NCI-H2029 treated with DMSO at 0.1 percent for 48 hours (cell line): ENCODE measurements around the gene BICD1.
A peak's percentile ranks its signal among the peaks of the same experiment; 100 is the strongest.

Experiments used
- DNase-seq: peaks from one replicate; lab custom pipeline; 2025; lab: John Stamatoyannopoulos, UW

The BICD1 gene

GRCh38 chr12:32344047-32344446 lies 237.4 kb downstream of the BICD1 start:
- DNase-seq = no peak

GRCh38 chr12:32353540-32353939 lies 246.9 kb downstream of the BICD1 start:
- no peak for DNase-seq

GRCh38 chr12:32357601-32358249 lies 251.1 kb downstream of the BICD1 start:
- no peak for DNase-seq

- no peak for DNase-seq
Measured at GRCh38 chr12:32360956-32361355, 254.3 kb downstream of the BICD1 start.

GRCh38 chr12:32362892-32363291 lies 256.2 kb downstream of the BICD1 start:
- DNase-seq = no peak

GRCh38 chr12:32365473-32366064 lies 258.9 kb downstream of the BICD1 start:
- peak; percentile 78 for DNase-seq

GRCh38 chr12:32366714-32367113 lies 260.1 kb downstream of the BICD1 start:
- no peak for DNase-seq

- DNase-seq = no peak
Measured at GRCh38 chr12:32367381-32367780, 260.7 kb downstream of the BICD1 start.

- no peak for DNase-seq
Measured at GRCh38 chr12:32369202-32369601, 262.6 kb downstream of the BICD1 start.

GRCh38 chr12:32377344-32378055 lies 270.9 kb downstream of the BICD1 start:
- no peak for DNase-seq

GRCh38 chr12:32379213-32379612 lies 272.6 kb downstream of the BICD1 start:
- DNase-seq = no peak

- no peak for DNase-seq
Measured at GRCh38 chr12:32379667-32380066, 273.0 kb downstream of the BICD1 start.

GRCh38 chr12:32382226-32382625 lies 275.6 kb downstream of the BICD1 start:
- DNase-seq = no peak

GRCh38 chr12:32390572-32391219 lies 284.0 kb downstream of the BICD1 start:
- peak; percentile 36 for DNase-seq

- no peak for DNase-seq
Measured at GRCh38 chr12:32395026-32395425, 288.4 kb downstream of the BICD1 start.

- DNase-seq = peak; percentile 78
Measured at GRCh38 chr12:32397696-32398095, 291.0 kb downstream of the BICD1 start.

GRCh38 chr12:32398181-32398580 lies 291.5 kb downstream of the BICD1 start:
- DNase-seq = no peak

GRCh38 chr12:32398816-32399369 lies 292.2 kb downstream of the BICD1 start:
- DNase-seq = no peak

- DNase-seq = peak; percentile 66
Measured at GRCh38 chr12:32399370-32400113, 292.9 kb downstream of the BICD1 start, which contains the start of gene FGD4. FGD4 (plus strand) TSS chr12:32399558.

GRCh38 chr12:32400114-32400672 lies 293.5 kb downstream of the BICD1 start:
- peak; percentile 42 for DNase-seq

GRCh38 chr12:32400866-32401265 lies 294.2 kb downstream of the BICD1 start:
- no peak for DNase-seq
